HuH-7.5 (cell line): ENCODE results near the gene CYRIA.

Experiments used
- DNase-seq: peaks from one replicate; pipeline ENCODE4 v3.0.0; 2011; ENCODE audit warnings: low spot score

Gene CYRIA

GRCh38 chr2:16629770-16630169 lies 35.9 kb downstream of the CYRIA start:
- DNase-seq = no peak

GRCh38 chr2:16629044-16629443 lies 36.6 kb downstream of the CYRIA start:
- no peak for DNase-seq

- no peak for DNase-seq
These were observed 37.3 kb downstream of the CYRIA start for GRCh38 chr2:16628314-16628713.

- no peak for DNase-seq
These were observed 38.5 kb downstream of the CYRIA start for GRCh38 chr2:16626997-16627605.

GRCh38 chr2:16626497-16626896 lies 39.1 kb downstream of the CYRIA start:
- no peak for DNase-seq

GRCh38 chr2:16625759-16626158 lies 39.9 kb downstream of the CYRIA start:
- no peak for DNase-seq

- DNase-seq = no peak
These were observed 40.4 kb downstream of the CYRIA start for GRCh38 chr2:16625201-16625729.

GRCh38 chr2:16624436-16624780 lies 41.2 kb downstream of the CYRIA start:
- DNase-seq = no peak

- no peak for DNase-seq
These were observed 41.8 kb downstream of the CYRIA start for GRCh38 chr2:16623564-16624435.

- DNase-seq = no peak
These were observed 42.6 kb downstream of the CYRIA start for GRCh38 chr2:16623031-16623430.

- no peak for DNase-seq
These were observed 43.1 kb downstream of the CYRIA start for GRCh38 chr2:16622399-16622968.

- DNase-seq = no peak
These were observed 44.3 kb downstream of the CYRIA start for GRCh38 chr2:16621316-16621715.

- no peak for DNase-seq
These were observed 45.0 kb downstream of the CYRIA start for GRCh38 chr2:16620590-16620989.

GRCh38 chr2:16619576-16620245 lies 45.9 kb downstream of the CYRIA start:
- no peak for DNase-seq

- no peak for DNase-seq
These were observed 48.1 kb downstream of the CYRIA start for GRCh38 chr2:16617282-16618266.
